Esophagus squamous epithelium (tissue), 4 donors: ENCODE measurements around the gene SYAP1.

Source experiments
- POLR2A ChIP-seq, 4 donors: fragments of 450-650 bp; IDR thresholded peaks; one replicate each; pipeline ENCODE4 v1.6.1; 2017; ENCODE audit warnings: antibody characterized with exemption in 4 of 4, mild to moderate bottlenecking in 4 of 4, moderate library complexity in 3 of 4
- TF ChIP-seq, protein P1 (sequence below), 6 experiments: fragments of 450-650 bp in 4 of 6; fragments of 200-600 bp in 2 of 6; sonication (generic) in 2 of 6; IDR thresholded peaks; one replicate each; pipeline ENCODE4 v1.5.1; 2016 to 2019; ENCODE audit warnings: antibody characterized with exemption in 6 of 6, mild to moderate bottlenecking in 4 of 6, moderate library complexity in 4 of 6

DNA sequence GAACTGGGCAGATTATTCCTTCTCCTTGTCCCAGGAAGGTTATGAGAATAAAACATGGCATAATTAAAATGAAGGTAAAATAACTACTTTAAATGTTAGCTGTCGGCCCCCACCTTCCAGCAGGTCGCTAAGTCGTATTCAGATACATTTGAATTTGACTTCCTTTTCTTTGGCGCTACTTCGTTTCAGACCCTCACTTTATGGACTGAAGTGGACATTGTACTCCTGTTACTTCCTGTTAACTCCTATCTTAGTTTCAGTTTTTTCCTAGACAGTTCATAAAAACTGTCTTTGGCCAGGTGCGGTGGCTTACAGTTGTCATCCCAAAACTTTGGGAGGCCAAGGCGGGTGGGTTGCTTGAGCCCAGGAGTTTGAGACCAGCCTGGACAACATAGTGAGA lies 5.7 kb downstream of the SYAP1 start:
- no peak for TF ChIP-seq POLR2A (IDR thresholded peaks at IDR 0.05)
- TF ChIP-seq, protein P1, sequence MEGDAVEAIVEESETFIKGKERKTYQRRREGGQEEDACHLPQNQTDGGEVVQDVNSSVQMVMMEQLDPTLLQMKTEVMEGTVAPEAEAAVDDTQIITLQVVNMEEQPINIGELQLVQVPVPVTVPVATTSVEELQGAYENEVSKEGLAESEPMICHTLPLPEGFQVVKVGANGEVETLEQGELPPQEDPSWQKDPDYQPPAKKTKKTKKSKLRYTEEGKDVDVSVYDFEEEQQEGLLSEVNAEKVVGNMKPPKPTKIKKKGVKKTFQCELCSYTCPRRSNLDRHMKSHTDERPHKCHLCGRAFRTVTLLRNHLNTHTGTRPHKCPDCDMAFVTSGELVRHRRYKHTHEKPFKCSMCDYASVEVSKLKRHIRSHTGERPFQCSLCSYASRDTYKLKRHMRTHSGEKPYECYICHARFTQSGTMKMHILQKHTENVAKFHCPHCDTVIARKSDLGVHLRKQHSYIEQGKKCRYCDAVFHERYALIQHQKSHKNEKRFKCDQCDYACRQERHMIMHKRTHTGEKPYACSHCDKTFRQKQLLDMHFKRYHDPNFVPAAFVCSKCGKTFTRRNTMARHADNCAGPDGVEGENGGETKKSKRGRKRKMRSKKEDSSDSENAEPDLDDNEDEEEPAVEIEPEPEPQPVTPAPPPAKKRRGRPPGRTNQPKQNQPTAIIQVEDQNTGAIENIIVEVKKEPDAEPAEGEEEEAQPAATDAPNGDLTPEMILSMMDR (IDR thresholded peaks at IDR 0.05): no peak
